GM18870 (cell line): Measurements from ENCODE around the gene ANKRD44.

Experiments
- ATAC-seq: cut with Tn5 transposase; IDR thresholded peaks from one replicate; pipeline ENCODE4 v1.9.1; 2021; ENCODE audit warnings: moderate library complexity; ENCODE audit not compliant: unreplicated experiment

Gene ANKRD44

DNA sequence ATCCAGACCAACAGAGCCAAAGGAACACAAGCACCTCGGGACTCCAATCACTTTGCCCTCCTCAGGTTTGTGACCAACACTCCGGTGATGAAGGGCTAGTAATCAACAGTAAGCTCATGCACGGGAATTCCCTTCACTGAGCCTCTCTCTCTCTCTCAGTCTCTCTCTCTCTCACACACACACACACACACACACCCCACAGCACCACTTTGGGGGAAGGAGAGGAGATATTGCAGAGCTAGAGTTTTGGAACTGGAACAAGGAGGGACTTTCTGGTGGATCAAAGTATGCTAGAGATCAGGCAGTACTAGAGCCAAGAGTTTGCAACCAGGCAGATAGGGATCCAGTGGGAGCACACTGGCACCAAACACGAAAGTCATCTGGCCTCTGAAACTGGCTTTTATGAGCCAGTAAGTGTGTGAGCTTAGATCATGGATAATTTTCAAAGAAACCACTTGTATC is 98.7 kb downstream of the ANKRD44 start:
- ATAC-seq, result no peak

DNA sequence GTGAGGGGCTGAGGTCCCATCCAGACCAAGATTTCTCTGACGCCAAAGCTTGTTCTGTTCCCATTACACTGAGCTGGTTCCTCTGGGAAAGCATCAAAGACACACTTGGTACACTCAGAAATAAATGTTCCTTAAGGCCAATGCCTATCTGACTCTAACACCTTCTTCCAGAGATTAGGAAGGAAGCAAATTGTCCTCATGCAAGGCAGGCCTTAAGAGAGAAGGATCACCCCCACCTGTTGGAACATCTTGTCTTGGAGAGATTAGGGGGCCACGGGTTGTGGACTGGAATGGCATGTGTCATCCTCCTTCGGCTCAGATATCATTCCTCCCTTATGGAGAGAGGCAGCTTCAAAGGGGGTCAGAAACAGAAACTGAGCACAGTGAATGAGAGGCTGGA is 100.2 kb downstream of the ANKRD44 start:
- no peak for ATAC-seq

DNA sequence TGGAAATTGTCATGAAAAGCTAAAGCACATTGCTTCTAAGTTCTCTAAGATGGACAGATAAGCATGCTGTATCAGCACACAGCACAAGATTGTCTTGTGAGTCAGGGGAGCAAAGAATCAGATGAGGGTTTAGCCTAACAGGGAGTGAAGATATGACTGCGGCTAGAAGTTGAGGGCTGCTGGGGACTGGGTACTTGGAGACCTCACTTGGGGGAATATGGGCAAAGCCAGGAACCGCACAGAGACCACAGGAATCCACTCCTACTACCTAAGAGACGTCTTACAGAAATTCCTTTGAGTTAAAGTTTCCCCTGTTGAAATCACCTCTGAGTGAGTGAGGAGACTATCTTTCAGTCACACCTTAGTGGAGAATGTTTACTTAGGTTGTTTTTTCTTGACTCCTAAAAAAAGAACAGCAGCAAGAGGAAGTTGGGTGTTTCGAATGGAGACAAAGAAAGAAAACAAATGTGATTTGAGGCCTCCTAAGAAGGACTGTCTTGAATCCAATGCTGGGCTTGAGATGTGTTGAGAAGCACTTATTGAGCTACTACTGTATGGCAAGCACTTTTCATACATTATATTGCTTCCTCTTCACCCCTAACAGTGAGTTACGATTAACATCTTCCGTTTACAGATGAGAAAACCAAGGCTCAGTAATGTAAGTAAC is 100.7 kb downstream of the ANKRD44 start:
- peak; percentile 28 for ATAC-seq

DNA sequence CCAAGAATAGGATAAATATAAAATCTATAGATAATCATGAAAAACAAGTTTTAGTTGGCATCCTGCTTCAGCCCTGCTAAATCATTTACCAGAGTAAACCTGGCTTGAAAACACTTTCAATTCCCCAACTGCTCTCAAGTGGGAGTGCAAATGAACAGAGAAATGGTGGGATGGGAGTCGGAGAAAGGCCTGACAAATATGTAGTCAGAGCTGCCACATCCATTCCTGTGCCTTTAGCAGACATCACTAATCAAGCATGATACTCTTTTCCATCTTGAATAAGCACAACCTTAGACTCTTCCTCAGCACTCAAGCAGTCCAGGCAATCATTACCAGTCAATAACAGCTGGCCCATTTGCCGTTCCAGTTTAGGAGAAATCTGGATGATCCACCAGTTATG is 101.3 kb downstream of the ANKRD44 start:
- ATAC-seq, result no peak

DNA sequence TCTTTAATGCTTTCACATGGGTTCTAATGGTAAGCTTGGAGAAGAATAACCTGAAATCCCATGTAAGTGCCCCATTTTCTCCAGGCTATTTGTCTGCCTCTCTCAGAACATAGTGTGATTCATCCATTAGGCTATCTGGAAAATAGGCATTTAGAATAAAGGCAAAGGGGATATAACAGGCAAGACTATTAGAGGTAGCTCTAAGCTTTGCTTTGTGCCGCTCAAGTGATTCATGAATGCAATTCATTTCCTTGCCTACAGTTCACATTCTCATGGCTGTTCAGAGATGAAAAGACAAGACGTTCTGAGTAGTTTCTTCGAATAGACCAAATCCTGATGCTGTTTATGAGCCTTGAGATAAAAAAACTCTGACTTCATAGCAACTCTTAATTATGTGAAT is 101.7 kb downstream of the ANKRD44 start:
- ATAC-seq, result no peak

DNA sequence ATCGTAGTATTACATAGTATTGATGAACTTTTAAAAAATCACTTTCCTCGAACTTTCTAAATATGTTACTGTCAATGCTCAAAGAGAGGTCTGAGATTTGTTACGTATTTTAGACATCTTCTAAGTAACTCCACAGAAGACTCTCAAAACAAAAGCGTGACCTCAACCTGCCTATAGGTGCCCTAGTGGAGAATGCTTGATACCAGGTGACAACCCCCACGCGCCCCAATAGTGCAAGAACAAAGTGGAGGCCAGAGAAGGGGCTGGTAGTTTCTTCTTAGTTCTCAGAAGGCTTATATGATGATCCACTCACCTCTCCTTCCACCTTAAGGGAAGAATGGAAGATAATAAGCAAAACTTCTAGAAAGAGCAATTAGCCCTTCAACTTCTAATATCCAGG is 102.6 kb downstream of the ANKRD44 start:
- ATAC-seq, result no peak

DNA sequence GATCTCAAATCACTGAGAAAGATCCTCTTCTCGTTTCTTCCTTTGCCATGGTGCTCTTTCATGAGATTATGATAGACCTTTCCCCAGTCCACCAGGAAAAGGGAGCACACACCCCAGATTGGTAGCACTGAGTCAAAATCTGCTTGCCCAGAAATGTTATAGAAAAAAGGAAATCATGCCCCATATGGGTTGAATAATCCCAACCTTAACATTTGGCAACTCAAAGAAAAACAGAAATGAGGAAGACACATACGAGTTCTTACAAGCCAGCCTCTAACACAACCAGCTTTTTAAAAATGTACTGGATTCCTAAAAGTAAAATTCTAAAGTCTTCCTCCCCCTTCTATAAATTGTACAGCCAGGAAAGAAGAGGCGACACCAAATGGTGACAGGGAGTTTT is 103.0 kb downstream of the ANKRD44 start:
- no peak for ATAC-seq

DNA sequence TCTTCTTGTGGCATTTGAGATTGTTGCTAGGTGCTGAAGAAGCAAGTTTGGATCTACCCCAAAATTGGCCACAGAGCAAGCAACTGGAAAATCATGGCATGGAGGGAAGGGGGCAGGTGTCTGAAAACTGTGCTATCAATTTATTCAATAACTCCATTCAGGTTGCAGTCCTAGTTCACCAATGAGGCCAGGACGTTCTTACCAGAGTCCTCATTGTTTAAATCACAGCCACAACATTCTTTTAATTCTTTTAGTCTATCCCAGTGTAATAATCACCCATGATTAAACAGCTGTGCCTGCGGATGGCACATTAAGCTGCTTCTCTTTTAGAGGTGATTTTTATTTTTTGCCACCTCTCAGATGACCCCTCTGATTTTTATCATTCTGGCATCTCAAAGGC is 103.5 kb downstream of the ANKRD44 start:
- ATAC-seq, result no peak

DNA sequence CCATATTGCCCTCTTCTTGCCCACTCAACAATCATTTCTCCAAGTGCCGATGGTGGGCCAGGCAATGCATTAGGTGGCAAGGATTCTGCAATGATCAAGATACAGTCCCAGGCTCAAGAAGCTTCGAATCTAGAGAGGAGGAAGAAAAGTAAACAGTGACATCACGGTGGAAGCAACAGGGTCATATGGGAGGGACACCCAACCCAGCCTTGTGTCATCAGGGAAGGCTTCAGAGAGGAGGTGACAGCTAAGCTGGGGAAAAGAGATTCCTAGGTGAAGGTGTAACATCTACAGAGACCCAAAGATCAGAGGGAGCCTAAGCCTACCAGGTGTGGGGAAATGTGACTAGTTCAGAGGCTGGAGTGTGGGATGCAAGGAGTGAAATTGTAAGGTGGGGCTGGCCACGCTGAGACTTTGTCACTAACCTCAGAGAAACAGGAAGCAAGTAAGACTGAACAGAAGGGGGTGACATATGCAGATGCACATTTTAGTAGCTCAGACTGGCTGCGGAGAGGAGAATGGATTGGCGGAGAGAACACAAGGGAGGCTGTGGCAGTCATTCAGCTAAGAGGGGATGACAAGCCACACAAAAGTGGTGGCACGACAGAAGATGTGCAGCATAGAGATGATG is 104.9 kb downstream of the ANKRD44 start:
- ATAC-seq, result peak; percentile 73

DNA sequence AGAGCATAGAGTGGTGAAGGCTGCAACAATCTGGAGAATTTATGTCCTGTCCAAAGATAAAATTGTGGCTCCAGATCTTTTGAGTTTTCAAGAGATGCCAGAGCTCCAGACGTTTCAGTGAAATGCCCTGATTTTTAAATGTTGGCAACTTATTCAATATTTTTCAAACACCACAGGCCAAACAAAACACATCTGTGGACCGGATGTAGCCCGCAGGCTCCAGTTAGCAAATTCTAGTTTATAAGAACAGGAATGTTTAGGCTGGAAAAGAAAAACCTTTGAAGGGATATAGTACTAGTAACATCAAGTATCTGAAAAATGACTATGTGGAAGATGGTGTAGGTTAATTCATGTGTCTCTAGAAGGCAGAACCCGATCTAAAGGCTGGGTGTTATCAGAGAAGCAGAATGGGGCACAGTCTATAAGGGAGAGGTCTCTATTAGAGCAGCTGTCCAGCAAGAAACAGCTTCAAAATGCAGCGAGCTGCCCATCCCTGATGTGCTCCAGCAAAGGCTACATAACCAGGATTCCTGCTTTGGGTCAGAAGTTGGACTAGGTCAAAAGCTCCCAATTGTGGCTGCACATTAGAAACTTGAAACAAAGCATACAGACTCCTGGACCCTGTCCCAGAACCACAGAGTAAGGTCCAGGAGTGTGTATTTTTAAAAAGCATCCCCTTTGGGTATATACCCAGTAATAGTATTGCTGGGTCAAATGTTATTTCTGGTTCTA is 105.9 kb downstream of the ANKRD44 start:
- ATAC-seq, result no peak

DNA sequence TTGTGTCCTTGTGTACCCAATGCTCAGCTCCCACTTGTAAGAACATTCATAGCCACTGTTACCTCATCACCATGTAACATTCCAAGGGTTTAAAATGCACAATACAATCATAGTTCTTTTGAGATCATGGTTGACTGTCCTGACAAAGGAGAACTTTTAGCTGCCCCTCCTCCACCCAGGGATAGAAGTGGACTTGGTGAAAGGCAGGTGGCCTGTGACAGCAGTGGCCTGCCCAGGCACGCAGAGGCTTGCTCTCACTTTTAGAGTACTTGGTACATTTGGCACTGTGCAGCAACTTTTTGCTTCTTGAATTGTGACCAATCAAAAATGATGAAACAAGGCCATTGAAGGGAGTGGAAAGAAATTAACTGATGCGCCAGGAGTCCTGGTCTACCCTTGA is 108.7 kb downstream of the ANKRD44 start:
- no peak for ATAC-seq

DNA sequence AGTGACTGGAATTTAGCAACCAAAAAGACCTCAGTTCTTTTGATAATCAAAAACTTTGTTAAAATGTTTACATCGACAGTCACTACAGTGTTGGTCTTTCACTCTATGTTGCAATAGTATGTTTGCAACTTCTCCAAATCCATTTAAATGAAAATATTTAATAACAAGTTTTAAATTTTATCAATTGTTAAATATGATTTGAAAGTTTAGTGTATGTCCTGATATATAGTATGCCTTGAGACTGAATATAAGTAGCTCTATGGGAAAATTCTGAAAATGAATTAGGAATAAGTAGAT is 109.9 kb downstream of the ANKRD44 start:
- no peak for ATAC-seq

DNA sequence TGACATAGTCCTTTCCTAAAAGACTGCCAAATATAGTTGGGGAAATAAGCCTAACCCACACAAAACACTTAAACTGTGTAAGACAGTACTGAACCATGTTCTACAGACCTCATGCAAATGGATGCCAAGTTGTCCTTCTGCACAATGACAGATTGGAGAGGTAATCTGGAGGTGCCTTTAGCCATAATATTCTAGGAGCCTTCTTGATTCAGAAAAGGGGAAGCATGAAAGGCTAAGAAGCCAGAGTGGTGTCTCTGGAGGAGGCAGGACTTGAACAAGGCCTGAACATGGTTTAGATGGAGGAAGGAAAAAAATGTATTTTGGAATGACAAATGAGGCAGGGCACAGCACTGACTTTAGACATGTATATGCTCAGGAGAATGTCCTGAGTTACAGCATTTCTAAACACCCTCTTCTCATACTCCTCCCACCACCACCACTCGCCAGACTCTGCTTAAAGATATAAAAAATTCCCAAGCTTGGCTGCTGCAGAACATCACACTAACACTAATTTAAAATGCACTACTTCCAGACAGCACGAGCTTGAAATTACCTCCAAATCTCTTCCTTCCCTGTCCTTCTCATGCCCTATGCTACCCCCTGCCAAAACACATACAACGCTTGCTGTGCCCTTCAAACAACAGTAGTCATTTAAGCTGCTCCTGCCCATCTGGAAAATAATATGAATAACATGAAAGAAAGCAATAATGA is 110.4 kb downstream of the ANKRD44 start:
- ATAC-seq, result no peak

DNA sequence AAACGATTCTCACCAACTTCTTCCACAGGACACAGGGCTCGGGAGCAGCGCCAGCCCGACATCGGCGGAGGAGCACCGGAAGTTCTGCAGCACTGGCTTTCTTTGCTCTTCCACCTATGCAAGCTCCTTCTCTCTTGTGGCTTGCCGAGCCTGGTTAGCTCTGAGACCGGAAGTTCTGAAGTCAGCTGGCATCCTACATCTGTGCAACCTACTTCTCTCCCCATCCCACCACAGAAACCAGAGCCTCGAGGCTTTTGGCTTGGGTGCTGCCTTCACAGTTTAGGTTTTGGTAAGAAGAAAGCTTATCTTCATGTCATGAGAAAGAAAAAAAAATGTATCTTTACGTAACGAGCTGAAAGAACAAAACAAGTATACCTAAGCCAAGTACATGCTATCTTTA is 111.7 kb downstream of the ANKRD44 start:
- ATAC-seq, result peak; percentile 97

DNA sequence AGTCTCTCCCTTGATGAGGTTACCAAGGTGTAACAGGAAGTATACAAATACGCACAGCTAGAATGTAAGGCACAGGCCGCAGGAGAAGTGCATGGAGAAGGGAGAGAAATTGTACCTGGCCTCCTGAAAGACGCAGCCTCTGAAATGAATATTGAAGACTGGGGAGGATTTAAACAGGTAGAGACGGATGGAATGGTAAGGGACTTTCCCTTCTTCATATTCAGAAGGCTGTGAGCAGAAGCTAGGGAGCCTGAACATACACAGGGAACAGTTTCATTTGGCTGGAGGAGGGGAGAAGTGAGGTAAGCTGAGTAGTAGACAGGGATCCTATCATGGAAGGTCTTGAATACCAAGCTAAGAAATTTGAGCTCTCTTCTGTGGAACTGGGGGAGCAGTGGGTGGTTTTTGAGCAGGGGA is 112.7 kb downstream of the ANKRD44 start:
- no peak for ATAC-seq

DNA sequence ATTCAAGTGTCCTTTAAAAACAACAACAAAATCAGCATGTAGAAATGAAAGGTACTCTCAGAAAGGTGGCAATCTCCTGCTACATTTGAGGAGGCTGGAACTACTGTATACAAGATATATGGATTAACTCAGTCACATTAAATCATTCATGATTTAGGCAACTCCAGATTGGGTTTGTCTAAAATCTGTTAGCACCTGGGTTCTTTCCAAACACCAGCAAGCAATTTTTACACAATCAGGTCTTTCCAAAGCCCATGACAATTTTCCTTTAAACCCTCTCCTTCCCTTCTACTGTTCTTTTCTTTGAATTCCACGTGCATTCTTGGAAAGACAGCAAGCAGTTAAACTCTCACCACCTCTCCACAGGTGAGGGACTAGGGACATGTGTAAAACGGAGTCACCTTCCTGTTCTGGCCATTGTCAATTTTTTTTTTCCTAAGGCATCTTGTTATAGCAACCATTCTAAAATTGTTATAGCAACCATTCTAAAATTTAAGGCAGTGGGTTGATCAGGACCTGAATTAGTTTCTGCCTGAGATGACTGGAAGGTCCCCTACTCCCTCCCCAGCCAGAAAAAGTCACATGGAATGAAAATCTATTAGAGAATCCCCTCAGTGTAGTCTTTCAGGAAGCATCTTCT is 113.9 kb downstream of the ANKRD44 start:
- no peak for ATAC-seq

DNA sequence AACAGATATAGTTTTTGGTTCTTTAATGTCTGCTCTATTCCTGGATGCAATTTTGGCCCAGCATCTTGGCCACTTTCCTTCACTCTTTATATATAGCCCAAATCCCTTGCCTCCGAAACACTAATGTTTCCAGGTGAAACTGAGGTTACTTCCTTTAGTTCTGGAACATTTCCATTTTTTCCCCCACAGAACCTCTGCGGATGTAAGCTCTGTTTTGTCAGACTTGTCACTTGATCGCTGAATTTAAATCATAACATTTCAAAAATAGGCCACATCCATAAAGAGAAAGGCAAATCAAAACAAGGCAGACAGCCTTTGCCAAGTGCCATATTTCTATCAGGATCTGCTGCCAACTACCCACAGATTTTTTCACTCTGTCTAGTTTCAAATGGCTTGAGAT is 115.1 kb downstream of the ANKRD44 start:
- ATAC-seq, result no peak

DNA sequence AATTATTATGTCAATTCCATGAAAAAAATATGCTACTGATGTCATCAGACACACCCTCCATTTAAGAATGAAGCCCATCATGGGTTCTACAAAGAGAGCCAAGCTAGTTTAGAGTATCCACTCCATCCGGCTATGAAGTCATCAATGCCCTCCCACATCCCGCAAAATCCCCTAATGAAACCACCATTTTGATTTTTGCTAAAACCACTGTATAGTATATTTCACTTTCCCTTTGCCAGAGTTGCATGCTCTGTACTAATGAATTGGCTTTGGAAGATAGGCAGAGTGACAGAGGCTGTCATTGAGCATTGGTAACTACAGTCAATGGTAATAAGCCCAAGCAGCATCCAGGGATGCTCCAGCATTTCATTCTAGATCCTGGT is 118.6 kb downstream of the ANKRD44 start:
- ATAC-seq, result peak; percentile 68

DNA sequence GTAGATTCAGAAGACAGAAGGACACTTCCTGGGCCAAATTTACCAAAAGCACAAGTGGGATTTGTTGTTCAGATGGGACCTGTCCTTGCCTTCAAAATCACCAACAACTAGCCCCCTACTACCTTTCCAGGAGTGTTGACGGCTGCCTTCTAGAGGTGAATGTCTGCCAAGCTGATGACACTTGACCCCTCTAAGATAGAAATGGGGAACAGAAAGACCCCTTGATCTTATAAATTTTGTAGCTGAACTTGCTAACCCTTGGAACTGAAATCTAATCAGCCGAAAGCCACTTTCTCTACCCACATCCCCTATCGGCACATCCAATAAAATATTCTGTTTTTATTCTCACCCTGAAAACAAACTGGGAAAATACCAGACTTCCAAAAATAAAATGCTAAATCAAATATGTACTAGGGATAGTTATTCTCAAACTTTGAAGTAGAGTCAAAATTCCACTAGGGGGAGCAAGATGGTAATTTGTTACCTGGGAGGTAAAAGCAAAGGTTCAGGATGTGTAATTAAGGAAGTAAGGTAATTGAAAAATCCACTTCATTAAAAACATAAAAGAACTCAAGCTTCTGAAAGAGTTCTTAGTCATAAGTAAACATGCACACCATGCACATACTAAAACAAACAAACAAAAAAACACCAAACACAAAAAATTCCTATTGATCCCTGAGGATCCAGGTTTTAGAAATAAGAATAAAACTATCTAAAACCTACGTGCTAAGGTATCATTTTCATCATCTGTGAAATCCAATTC is 119.2 kb downstream of the ANKRD44 start:
- ATAC-seq, result no peak

DNA sequence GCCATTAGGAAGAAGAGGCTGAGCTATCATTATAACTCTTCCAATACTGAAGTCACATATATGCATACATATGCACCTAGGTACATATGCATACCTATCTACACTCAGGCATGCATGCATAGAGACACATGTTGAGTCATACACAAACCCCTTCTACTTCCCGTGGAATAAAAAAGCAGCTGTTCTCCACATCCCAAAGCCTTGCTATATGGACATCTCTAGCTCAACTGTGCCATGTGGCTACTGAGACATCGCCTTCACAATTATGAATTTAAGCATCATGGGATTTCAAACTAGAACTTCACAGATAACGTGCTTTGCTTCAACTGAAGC is 120.5 kb downstream of the ANKRD44 start:
- ATAC-seq, result no peak
